GM21360 (cell line): ENCODE results near the gene LNPK.
"Not testable (repeated sequence)": the region's sequence is repeated elsewhere in the genome, so short reads cannot be mapped to it uniquely, and the experiment has no call there.

Experiments
- ATAC-seq: cut with Tn5 transposase; IDR thresholded peaks from one replicate; pipeline ENCODE4 v1.9.1; 2021; ENCODE audit warnings: mild to moderate bottlenecking, moderate library complexity; ENCODE audit not compliant: unreplicated experiment

LNPK gene, protein sequence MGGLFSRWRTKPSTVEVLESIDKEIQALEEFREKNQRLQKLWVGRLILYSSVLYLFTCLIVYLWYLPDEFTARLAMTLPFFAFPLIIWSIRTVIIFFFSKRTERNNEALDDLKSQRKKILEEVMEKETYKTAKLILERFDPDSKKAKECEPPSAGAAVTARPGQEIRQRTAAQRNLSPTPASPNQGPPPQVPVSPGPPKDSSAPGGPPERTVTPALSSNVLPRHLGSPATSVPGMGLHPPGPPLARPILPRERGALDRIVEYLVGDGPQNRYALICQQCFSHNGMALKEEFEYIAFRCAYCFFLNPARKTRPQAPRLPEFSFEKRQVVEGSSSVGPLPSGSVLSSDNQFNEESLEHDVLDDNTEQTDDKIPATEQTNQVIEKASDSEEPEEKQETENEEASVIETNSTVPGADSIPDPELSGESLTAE

DNA sequence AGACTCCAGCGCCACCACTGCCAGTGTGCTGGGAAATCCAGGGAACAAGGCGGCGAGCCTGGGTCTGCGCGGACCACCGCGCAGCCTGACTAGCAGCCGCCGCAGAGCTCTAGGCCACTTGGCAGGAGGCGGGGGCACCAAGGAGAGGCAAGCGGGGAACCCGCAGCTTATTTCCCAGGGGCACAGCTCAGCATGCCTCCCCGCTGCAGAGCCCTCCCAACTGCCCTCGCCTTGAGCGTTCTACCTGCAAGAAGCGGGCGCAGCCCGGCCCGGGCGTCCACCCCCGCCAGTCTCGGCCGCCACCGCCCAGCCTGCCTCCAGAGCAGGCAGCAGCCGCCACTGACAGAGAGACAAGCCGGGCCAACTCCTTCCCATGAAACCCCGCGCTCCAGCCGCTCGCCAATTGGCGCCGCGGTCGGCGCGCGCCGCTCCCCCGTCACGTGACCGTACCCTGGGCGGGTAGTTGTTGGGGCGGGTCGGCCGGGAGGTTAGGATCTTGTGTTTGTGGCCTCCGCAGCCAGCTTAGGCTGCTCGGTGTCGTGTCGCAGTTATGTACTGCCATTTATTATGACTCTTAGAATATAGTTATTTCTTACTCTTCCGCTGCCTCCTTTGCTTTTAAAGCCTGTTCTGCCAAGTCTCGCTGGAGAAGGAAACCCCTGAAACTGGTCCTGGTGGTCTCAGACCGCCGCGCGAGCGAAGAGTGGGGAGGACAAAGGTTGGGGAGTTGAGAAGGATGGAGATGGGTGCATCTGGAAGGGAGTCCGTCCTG is at the start of gene LNPK:
LNPK (minus strand) TSS at position 352 of the 772 bp plus-strand sequence. CDS start 6,683 bp downstream, outside the sequence.
- peak; percentile 86 for ATAC-seq

DNA sequence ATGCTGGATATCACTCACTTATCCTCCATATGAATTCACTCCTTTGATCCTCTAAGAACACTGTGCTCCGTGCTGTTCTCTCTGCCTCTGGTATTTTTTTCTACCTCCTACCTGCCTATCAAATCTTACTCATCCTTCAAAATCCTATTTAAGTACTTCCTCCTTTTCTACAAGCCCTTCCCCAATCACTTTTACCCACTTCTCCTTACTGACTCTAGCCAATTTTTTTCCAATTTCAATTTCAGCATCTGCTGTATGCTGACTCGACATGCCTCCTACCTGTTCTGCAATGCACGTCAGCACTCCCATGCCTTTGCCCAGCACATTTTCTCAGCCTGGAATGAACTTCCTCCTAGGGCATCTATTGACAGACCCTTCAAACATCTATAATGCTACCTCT is 37.3 kb upstream of the LNPK start:
- no peak for ATAC-seq

DNA sequence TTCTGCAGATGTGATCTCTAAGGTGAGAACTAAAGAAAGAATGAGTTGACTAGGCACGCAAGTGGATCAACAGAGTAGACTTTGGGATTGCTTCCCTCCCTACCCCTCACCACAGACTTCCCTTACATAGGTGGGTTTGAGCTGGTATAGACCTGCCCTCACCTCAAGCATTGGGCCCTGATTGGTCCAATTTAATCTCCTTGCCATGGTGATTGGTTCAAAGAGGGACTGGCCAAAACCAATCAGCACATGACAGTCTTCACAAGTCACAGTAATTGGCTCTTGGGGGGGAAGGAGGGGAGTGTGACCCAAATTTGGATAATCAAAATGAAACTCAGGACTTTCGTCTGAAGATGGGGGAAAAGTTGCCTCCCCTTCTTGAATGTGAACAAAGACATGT is 36.6 kb upstream of the LNPK start:
- ATAC-seq, result no peak

DNA sequence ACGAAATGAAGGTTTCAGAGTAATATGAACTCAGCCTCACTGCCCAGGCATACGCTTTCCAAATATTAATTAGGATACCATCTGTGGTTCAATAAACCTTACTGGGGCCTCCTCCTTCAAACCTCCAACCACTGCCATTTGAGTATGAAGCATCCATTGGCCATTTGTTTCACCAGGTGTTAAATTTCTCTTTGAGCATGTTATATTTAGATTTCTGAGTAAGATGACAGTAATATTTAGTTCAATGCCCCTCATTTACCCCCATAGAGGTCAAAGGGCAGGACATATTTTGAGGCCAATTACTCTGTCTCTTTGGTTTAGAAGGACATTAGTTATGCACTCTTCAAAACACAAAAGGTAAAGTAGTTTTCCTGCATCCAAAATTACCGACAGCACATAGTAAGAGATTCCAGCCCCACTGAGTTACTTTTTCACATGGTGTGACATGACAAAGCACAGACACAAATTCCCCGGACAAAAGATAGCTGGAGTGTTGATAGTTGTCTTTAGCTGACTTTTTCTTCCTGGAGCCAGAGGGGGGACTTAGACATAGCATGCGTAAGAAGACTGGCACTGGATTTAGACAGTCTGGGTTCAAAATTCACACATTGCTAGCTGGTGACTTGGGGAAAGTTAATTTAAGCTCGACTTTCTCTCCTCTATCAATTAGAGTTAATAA is 33.1 kb upstream of the LNPK start:
- no peak for ATAC-seq

DNA sequence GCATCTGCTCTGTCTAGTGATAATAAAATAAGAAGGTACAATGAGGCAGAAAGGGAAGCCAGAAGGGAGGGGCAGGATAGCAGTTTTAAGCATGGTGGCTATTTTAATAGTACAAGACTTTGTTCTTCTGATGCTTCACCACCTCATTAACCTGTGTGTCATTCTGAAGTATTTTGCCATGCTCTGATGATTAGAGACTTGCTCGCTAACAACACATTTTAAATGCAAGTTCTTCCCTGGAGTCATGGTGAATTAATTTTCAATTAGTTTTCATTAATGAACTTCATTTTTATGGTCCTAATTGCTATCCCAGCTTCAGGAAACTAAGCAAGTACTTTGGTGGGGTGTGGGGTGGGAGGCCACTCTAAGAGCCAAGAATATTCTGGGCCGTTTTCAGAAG is 25.7 kb upstream of the LNPK start:
- ATAC-seq, result no peak

DNA sequence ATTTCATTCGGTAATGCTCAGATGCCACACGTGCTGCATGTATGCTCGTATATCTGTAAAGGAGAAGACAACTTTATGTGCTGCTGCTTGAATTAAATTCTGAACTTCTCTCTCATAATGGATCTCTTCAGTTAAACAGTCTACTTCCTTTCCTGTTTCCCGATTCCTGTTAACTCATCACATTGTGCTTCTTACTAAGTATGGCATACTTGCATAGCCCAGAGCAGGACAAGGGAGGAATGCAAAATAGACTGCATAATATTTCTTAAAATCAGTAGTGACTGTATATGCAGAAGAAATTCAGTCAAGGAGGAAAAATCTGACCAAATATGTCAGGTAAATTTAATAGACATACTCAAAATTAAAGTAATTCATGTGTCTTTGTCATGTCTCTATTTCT is 23.9 kb upstream of the LNPK start:
- no peak for ATAC-seq

DNA sequence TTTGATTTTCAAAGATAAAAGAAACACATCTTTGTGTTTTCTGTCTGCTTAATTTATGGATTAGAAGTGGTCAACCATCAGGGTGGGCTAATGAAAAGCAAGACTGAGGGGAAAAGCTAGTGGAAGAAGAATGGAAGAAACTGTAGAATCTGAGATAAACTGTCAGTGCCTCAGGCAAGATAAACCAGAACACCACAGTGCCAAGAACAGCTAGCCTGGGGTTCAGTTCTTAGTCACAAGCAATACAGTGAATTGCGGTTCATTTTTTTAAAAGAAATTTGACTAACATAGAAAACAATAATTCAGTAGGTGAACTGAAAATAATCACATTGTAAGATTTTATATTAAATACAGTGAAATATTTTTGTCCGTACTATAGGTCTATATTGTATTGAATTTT is 22.0 kb upstream of the LNPK start:
- ATAC-seq, result no peak

DNA sequence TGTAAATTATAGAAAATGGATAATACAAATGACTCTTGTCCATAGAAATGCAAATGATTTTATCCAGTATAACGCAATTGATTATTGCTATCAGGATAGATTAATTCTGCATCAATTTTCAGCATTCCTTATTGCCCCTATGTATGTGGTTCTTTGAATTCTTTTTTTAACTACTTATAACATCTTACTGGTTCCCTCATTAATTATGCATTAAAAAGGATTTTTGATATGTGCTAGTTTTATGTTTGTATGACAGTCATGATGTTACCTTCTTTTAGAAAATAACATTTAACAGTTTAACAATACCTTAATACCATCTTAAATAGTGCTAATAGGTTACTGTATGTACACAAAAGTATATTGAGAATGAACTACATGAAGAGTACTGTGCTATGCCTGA is 20.0 kb upstream of the LNPK start:
- ATAC-seq, result no peak

DNA sequence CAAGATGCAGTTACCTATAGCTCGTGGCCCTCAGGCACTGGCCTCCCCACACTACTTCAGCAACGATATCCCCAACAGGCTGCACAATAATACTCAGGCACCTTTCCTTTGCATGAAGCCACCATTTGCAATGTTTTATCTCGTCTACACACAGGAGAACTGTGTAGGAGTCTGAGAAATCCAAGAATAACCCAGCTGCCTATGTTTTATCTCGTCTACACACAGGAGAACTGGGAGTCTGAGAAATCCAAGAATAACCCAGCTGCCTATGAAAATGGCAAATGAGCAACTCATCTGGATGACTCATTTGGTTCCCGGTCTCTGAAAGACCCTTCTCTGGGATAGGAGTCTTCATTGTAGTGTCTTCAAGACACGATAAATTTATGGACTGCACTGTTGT is 18.3 kb upstream of the LNPK start:
- no peak for ATAC-seq

DNA sequence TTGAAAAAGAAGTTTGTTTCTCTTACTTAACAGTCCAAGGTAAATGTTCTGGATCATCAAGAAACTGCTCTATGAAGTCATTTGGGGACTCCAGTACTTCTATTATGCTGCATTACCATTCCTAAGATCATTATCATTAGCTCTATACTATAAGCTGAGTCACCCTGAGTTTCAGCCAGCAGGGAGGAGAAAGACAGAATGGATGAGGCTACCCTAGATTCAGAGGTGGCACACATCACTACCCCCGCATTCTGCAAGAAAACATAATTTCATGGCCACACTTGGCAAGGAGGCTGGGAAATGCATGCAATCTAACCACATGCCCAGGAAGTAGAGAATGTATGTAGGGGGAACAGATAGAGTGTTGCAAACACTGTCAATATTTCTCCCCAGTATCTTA is 16.6 kb upstream of the LNPK start:
- no peak for ATAC-seq

DNA sequence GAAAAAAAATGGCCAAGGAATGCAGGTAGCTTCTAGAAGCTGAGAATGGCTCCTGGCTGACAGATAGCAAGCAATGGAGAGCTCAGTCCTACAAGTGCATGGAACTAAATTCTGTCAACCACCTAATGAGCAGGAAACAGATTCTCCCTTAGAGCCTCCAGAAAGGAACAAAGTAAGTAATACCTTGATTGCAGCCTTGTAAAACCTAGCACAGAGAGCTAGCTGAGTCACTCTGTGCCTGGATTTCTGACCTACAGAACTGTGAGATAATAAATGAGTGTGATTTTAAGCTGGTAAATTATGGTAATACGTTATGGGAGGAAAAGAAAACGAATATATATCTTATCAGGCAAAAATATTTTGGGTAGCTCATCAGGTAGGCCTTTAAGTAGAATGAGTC is 7.4 kb upstream of the LNPK start:
- no peak for ATAC-seq

DNA sequence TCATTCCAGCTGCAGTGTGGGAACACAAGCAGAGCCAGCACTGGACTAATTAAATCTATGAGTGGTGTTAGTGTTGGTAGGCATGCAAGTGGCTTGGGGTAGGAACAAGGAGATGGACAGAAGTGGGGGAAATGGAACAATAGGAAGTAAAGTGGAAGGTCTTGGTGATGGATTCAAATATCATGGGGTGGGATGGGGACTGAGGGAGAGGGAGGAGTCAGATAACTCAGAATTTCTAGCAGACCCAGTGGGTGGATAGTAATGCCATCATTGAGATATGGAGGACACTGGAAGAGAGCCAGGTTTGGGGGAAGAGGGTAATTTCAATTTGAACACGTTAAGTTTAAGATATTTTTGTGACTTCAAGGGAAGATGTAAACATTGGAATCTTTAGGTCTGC is 2.9 kb upstream of the LNPK start:
- no peak for ATAC-seq

DNA sequence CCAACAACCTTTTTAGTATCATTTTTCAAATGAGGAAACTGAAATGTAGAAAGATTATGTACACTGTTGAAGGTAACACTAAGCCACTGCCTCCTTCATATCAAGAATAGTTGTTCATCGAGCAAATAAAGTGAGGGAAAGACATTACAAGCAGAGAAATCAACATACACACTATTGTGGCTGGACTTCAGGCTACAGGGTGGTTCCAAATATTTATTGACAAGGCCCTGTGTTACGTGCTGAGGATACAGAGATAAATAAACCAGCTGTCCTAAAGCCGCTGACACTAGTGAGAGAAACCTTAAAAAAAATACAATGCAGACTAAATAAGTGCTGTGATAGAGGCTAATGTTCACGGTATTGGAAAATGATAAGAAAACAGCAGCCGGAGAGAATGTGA is 1.9 kb upstream of the LNPK start:
- ATAC-seq, result no peak

DNA sequence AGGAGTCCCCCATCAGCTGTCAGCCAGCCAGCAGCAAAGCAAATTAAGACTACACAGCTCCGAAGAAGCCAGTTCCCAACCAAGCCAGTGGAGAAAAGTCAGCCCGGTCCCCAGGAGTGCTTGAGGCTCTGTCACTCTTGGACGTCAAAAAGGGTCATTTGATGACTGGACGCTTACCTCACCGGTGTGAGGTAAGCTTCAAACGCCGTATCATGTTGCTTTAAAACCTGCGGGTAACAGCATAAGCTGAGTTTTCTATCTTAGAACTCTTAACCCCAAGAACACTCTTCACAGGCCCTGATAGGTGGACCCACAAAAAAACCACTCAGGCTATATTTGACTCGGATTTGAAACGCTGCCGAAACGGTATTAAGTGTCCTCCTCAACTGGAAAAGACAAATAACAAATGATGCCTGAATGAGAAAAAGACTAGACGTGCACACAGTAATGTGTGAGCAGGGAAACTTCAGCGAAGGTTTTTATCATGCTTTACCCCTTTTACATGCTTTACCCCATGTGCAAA is 682 bp upstream of the LNPK start:
- ATAC-seq, result no peak

DNA sequence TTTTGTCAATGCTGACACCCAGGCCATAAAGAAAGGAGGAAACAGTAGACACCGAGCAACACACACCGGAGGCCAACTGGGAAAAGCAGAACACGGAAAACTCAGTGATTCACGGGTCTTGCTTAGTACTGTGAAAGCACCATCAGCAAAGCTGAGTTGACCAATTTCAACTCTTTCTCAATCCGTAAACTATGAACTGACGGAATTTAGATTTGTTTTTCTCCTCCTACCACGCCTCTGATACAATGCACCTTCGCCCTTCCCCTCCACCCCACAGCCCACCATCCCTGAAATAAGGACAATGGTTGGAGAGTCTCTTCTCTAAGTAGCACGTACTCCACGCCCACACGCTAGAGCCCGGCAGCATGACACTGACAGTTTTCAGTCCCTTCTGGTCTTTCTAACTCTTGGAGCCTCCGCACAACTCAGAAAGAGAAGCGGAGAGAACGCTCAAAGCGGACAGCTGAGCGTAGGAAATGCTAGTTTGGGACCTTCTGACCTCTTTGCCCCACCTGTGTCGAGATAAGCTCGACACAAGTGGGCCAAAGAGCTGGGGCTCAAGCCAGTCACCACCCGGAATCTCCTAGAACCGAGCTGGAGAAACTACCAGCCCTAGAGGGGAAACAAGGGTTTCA is 669 bp downstream of the LNPK start:
- peak; percentile 52 for ATAC-seq

DNA sequence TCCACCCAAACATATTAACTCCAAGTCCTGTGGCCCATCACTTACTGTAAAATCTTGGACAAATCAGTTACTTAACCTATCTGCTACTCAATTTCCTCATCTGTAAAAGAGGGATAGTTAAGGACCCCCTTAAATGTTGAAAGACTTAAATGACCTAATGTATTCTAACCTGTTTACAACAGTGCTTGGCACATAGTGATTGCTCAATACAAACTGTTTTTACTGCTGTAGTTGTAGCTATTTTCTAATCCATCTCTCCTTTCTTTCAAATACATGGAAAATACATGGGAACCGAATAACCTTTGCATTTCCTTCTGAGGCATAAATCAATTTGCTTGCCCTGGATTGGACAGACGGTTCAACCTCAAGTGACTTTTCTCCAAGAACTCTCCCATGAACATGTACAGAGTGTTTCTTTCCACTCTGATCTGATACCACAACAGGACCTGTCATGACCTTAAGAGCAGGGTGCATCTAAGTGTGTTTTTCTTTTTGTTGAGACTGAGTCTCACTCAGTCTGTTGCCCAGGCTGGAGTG is 2.7 kb downstream of the LNPK start:
- no peak for ATAC-seq

DNA sequence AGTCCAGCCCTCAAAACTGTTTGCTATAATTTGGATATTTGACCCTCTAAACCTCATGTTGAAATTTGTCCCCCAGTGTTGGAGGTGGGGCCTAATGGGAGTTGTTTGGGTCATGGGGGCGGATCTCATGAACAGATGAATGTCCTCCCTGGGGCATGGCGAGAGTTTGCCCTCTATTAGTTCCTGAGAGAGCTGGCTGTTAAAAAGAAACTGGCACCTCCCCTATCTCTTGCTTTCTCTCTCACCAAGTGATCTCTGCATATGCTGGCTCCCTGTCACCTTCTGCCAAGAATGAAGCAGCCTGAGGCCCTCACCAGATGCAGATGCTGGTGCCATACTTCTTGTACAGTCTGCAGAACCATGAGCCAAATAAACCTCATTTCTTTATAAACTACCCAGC is 12.0 kb downstream of the LNPK start:
- ATAC-seq, result no peak

DNA sequence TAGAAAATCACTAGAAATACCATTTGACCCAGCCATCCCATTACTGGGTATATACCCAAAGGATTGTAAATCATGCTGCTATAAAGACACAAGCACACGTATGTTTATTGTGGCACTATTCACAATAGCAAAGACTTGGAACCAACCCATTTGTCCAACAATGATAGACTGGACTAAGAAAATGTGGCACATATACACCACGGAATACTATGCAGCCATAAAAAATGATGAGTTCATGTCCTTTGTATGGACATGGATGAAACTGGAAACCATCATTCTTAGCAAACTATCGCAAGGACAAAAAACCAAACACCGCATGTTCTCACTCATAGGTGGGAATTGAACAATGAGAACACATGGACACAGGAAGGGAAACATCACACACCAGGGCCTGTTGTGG is 14.9 kb downstream of the LNPK start:
- not testable (repeated sequence) for ATAC-seq

DNA sequence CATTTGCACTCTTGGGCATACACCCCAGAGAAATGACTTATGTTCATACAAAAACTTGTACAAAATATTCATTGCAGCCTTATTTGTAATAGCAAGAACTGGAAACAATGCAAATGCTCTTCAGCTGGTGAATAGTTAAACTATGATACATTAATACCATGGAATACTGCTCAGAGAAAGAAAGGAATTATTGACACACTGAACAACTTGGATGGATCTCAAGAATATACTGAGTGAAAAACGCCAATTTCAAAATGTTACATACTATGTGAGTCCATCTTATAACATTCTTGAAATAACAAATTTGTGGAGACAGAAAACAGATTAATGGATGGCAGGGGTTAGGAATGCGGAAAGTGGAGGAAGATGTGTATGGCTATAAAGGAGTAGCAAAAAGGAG is 17.2 kb downstream of the LNPK start:
- ATAC-seq, result no peak

DNA sequence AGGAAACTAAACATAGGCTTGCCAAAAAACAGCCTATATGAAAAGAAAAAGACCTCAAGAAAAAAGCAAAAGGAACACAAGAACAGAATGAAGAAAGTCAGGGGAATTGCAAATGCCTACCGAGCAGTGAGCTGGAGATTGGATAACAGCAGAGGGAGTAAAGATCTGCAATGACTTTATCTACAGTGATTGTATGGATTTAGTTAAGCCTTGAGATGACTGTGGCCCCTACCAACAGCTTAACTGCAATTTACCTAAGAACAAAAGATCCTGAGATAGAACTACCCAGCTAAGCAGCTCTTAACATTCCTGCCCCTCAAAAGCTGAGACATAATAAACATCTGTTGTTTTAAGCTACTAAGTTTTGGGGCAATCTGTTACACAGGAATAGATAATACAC is 20.5 kb downstream of the LNPK start:
- ATAC-seq, result no peak
